ENCODE data around the gene NDUFB2.

The NDUFB2 gene

GRCh38 chr7:140678081-140678815, 18.3 kb upstream of the NDUFB2 start:
- Histone ChIP-seq H3K4me3 (ENCODE audit: low read length in 2 of 2) (peak overlapping the region in 1 of 2 donors; percentile 8), H3K4ac (ENCODE audit: low read length) (no peak overlapping the region), H3K23ac (ENCODE audit: low read depth, low read length, poor library complexity) (peak overlapping the region; percentile 68), H3K27ac (replicated peaks; ENCODE audit: low read length) (no peak overlapping the region), H3K36me3 (replicated peaks in 1 of 2; ENCODE audit: control insufficient read depth in 2 of 2, insufficient read depth in 2 of 2, low read length in 2 of 2) (peaks cover 0 to 5% of the 10 kb centered on the region in 2 donors), H3K4me1 (ENCODE audit: control insufficient read depth in 2 of 2, insufficient read depth in 1 of 2, low read depth in 1 of 2, low read length in 2 of 2) (peaks cover 1 to 10% of the 10 kb centered on the region in 2 donors), H3K9ac (ENCODE audit: low read depth, low read length, poor library complexity) (peak overlapping the region; percentile 24), H2BK15ac (ENCODE audit: low read length) (no peak overlapping the region), H4K91ac (ENCODE audit: low read depth, low read length, poor library complexity) (no peak overlapping the region), H3K9me3 (replicated peaks in 1 of 2; ENCODE audit: control insufficient read depth in 2 of 2, insufficient read depth in 1 of 2, low read depth in 1 of 2, low read length in 2 of 2) (no peaks in the 10 kb centered on the region), H3K27me3 (ENCODE audit: control insufficient read depth in 3 of 3, insufficient read depth in 3 of 3, low read depth in 1 of 3, low read length in 3 of 3) (peaks cover 0 to 10% (median 0%) of the 10 kb centered on the region in 3 experiments), H2AFZ (ENCODE audit: low read length) (no peak overlapping the region), H2BK5ac (ENCODE audit: low read length) (peak overlapping the region; percentile 20), H3K14ac (ENCODE audit: low read length) (no peak overlapping the region), H2AK5ac (ENCODE audit: low read depth, low read length) (peak overlapping the region; percentile 57), H3K79me1 (ENCODE audit: low read depth, low read length) (no peaks in the 10 kb centered on the region), H3K18ac (ENCODE audit: low read length) (no peak overlapping the region), H4K8ac (ENCODE audit: low read depth, low read length) (no peak overlapping the region), H3K4me2 (ENCODE audit: insufficient read depth, low read length, poor library complexity, severe bottlenecking) (no peak overlapping the region), H2BK12ac (ENCODE audit: low read length) (no peak overlapping the region), H2BK120ac (ENCODE audit: low read depth, low read length) (no peak overlapping the region)
- no peak for DNase-seq (ENCODE audit: low spot score)
- WGBS, 2 donors (ENCODE audit: extremely low coverage in 2 of 2, insufficient read length in 2 of 2, insufficient replicate concordance in 1 of 2) = no CpG with 5 or more reads among the region's 20 CpGs

- no peak overlapping the region for H3K9ac ChIP-seq (ENCODE audit: low read depth, low read length, poor library complexity)
- H3K27me3 ChIP-seq (ENCODE audit: control insufficient read depth in 3 of 3, insufficient read depth in 3 of 3, low read depth in 1 of 3, low read length in 3 of 3) = peaks cover 0 to 4% (median 0%) of the 10 kb centered on the region in 3 experiments
- no peak overlapping the region for H3K4ac ChIP-seq (ENCODE audit: low read length)
- H3K18ac ChIP-seq (ENCODE audit: low read length) = no peak overlapping the region
- H2BK5ac ChIP-seq (ENCODE audit: low read length) = peak overlapping the region; percentile 20
- no peak overlapping the region for H2BK12ac ChIP-seq (ENCODE audit: low read length)
- no peaks in the 10 kb centered on the region for H3K79me1 ChIP-seq (ENCODE audit: low read depth, low read length)
- H2AK5ac ChIP-seq (ENCODE audit: low read depth, low read length) = no peak overlapping the region
- no peaks in the 10 kb centered on the region for H3K9me3 ChIP-seq (replicated peaks in 1 of 2; ENCODE audit: control insufficient read depth in 2 of 2, insufficient read depth in 1 of 2, low read depth in 1 of 2, low read length in 2 of 2)
- peaks cover 0 to 5% of the 10 kb centered on the region in 2 donors for H3K36me3 ChIP-seq (replicated peaks in 1 of 2; ENCODE audit: control insufficient read depth in 2 of 2, insufficient read depth in 2 of 2, low read length in 2 of 2)
- no peak overlapping the region for H2BK120ac ChIP-seq (ENCODE audit: low read depth, low read length)
- no peak for DNase-seq (ENCODE audit: low spot score)
- no peak overlapping the region for H3K4me3 ChIP-seq (ENCODE audit: low read length in 2 of 2)
- no peak overlapping the region for H3K23ac ChIP-seq (ENCODE audit: low read depth, low read length, poor library complexity)
- H3K14ac ChIP-seq (ENCODE audit: low read length) = no peak overlapping the region
- H2AFZ ChIP-seq (ENCODE audit: low read length) = no peak overlapping the region
- H3K4me2 ChIP-seq (ENCODE audit: insufficient read depth, low read length, poor library complexity, severe bottlenecking) = no peak overlapping the region
- H2BK15ac ChIP-seq (ENCODE audit: low read length) = no peak overlapping the region
- H4K8ac ChIP-seq (ENCODE audit: low read depth, low read length) = no peak overlapping the region
- no peak overlapping the region for H4K91ac ChIP-seq (ENCODE audit: low read depth, low read length, poor library complexity)
- H3K4me1 ChIP-seq (ENCODE audit: control insufficient read depth in 2 of 2, insufficient read depth in 1 of 2, low read depth in 1 of 2, low read length in 2 of 2) = peaks cover 7 to 12% of the 10 kb centered on the region in 2 donors
- no CpG with 5 or more reads among the region's 7 CpGs for WGBS, 2 donors (ENCODE audit: extremely low coverage in 2 of 2, insufficient read length in 2 of 2, insufficient replicate concordance in 1 of 2)
- no peak overlapping the region for H3K27ac ChIP-seq (replicated peaks; ENCODE audit: low read length)
Observed at GRCh38 chr7:140678816-140679130, 17.7 kb upstream of the NDUFB2 start.

GRCh38 chr7:140679186-140679585, 17.3 kb upstream of the NDUFB2 start:
- Histone ChIP-seq H4K8ac (ENCODE audit: low read depth, low read length) (no peak overlapping the region), H2BK120ac (ENCODE audit: low read depth, low read length) (no peak overlapping the region), H3K27ac (replicated peaks; ENCODE audit: low read length) (no peak overlapping the region), H3K4me2 (ENCODE audit: insufficient read depth, low read length, poor library complexity, severe bottlenecking) (no peak overlapping the region), H3K4ac (ENCODE audit: low read length) (no peak overlapping the region), H3K4me3 (ENCODE audit: low read length in 2 of 2) (no peak overlapping the region), H2AFZ (ENCODE audit: low read length) (no peak overlapping the region), H2BK15ac (ENCODE audit: low read length) (no peak overlapping the region), H3K4me1 (ENCODE audit: control insufficient read depth in 2 of 2, insufficient read depth in 1 of 2, low read depth in 1 of 2, low read length in 2 of 2) (peaks cover 11 to 14% of the 10 kb centered on the region in 2 donors), H3K36me3 (replicated peaks in 1 of 2; ENCODE audit: control insufficient read depth in 2 of 2, insufficient read depth in 2 of 2, low read length in 2 of 2) (peaks cover 0 to 5% of the 10 kb centered on the region in 2 donors), H3K18ac (ENCODE audit: low read length) (no peak overlapping the region), H2AK5ac (ENCODE audit: low read depth, low read length) (no peak overlapping the region), H3K9ac (ENCODE audit: low read depth, low read length, poor library complexity) (no peak overlapping the region), H2BK5ac (ENCODE audit: low read length) (no peak overlapping the region), H2BK12ac (ENCODE audit: low read length) (no peak overlapping the region), H3K79me1 (ENCODE audit: low read depth, low read length) (no peaks in the 10 kb centered on the region), H3K27me3 (ENCODE audit: control insufficient read depth in 3 of 3, insufficient read depth in 3 of 3, low read depth in 1 of 3, low read length in 3 of 3) (peaks cover 0 to under 1% (median 0%) of the 10 kb centered on the region in 3 experiments), H3K23ac (ENCODE audit: low read depth, low read length, poor library complexity) (no peak overlapping the region), H4K91ac (ENCODE audit: low read depth, low read length, poor library complexity) (no peak overlapping the region), H3K14ac (ENCODE audit: low read length) (no peak overlapping the region), H3K9me3 (replicated peaks in 1 of 2; ENCODE audit: control insufficient read depth in 2 of 2, insufficient read depth in 1 of 2, low read depth in 1 of 2, low read length in 2 of 2) (no peaks in the 10 kb centered on the region)
- whole genome bisulfite sequencing, 2 donors (ENCODE audit: extremely low coverage in 2 of 2, insufficient read length in 2 of 2, insufficient replicate concordance in 1 of 2) = no CpG with 5 or more reads among the region's 9 CpGs
- DNase-seq (ENCODE audit: low spot score) = no peak

GRCh38 chr7:140680886-140681285, 15.6 kb upstream of the NDUFB2 start:
- Histone ChIP-seq H3K23ac (ENCODE audit: low read depth, low read length, poor library complexity) (no peak overlapping the region), H3K14ac (ENCODE audit: low read length) (no peak overlapping the region), H3K9ac (ENCODE audit: low read depth, low read length, poor library complexity) (no peak overlapping the region), H3K18ac (ENCODE audit: low read length) (no peak overlapping the region), H2AK5ac (ENCODE audit: low read depth, low read length) (no peak overlapping the region), H3K36me3 (replicated peaks in 1 of 2; ENCODE audit: control insufficient read depth in 2 of 2, insufficient read depth in 2 of 2, low read length in 2 of 2) (peaks cover 0 to 7% of the 10 kb centered on the region in 2 donors), H2BK15ac (ENCODE audit: low read length) (no peak overlapping the region), H2AFZ (ENCODE audit: low read length) (no peak overlapping the region), H3K4ac (ENCODE audit: low read length) (no peak overlapping the region), H3K4me2 (ENCODE audit: insufficient read depth, low read length, poor library complexity, severe bottlenecking) (no peak overlapping the region), H2BK120ac (ENCODE audit: low read depth, low read length) (no peak overlapping the region), H4K91ac (ENCODE audit: low read depth, low read length, poor library complexity) (no peak overlapping the region), H2BK5ac (ENCODE audit: low read length) (no peak overlapping the region), H4K8ac (ENCODE audit: low read depth, low read length) (no peak overlapping the region), H2BK12ac (ENCODE audit: low read length) (no peak overlapping the region), H3K4me1 (ENCODE audit: control insufficient read depth in 2 of 2, insufficient read depth in 1 of 2, low read depth in 1 of 2, low read length in 2 of 2) (peaks cover 11 to 12% of the 10 kb centered on the region in 2 donors), H3K9me3 (replicated peaks in 1 of 2; ENCODE audit: control insufficient read depth in 2 of 2, insufficient read depth in 1 of 2, low read depth in 1 of 2, low read length in 2 of 2) (no peaks in the 10 kb centered on the region), H3K79me1 (ENCODE audit: low read depth, low read length) (no peaks in the 10 kb centered on the region), H3K27ac (replicated peaks; ENCODE audit: low read length) (no peak overlapping the region), H3K27me3 (ENCODE audit: control insufficient read depth in 3 of 3, insufficient read depth in 3 of 3, low read depth in 1 of 3, low read length in 3 of 3) (no peaks in the 10 kb centered on the region), H3K4me3 (ENCODE audit: low read length in 2 of 2) (no peak overlapping the region)
- no peak for DNase-seq (ENCODE audit: low spot score)
- no CpG with 5 or more reads among the region's 7 CpGs for WGBS, 2 donors (ENCODE audit: extremely low coverage in 2 of 2, insufficient read length in 2 of 2, insufficient replicate concordance in 1 of 2)
